Neural progenitor cell (in vitro differentiated cells): Measurements from ENCODE around the gene TRIM49D1. TPM values are rescaled to one million over a fixed set of nuclear protein-coding genes. Genes with fewer than 3 reads are reported as not detected.
"Not testable (repeated sequence)": the region's sequence is repeated elsewhere in the genome, so short reads cannot be mapped to it uniquely, and the experiment has no call there.

Experiments used
- DNase-seq: peaks from one replicate; pipeline ENCODE4 v3.0.0-alpha.2; 2016; ENCODE audit warnings: low spot score
- H2AFZ ChIP-seq: fragments of 200-600 bp; sonication (generic); replicated peaks from 2 replicates; pipeline ENCODE4 v1.6.1; 2016; ENCODE audit warnings: antibody characterized with exemption
- H3F3A ChIP-seq: fragments of 200-600 bp; sonication (generic); 2 replicates; pipeline ENCODE4 v1.6.1; 2016; ENCODE audit warnings: antibody characterized with exemption, low read depth
- H3K27ac ChIP-seq: fragments of 200-600 bp; sonication (generic); 2 replicates; pipeline ENCODE4 v1.5.1; 2016; ENCODE audit warnings: mild to moderate bottlenecking
- H3K27me3 ChIP-seq: fragments of 200-600 bp; sonication (generic); 2 replicates; pipeline ENCODE4 v1.6.1; 2016; ENCODE audit warnings: mild to moderate bottlenecking, moderate library complexity
- H3K36me3 ChIP-seq: fragments of 200-600 bp; sonication (generic); 2 replicates; pipeline ENCODE4 v1.5.1; 2016
- H3K4me1 ChIP-seq: fragments of 200-600 bp; sonication (generic); 2 replicates; pipeline ENCODE4 v1.6.1; 2016; ENCODE audit warnings: mixed run types
- H3K4me2 ChIP-seq: fragments of 200-600 bp; sonication (generic); 2 replicates; pipeline ENCODE4 v1.6.1; 2016
- H3K4me3 ChIP-seq: fragments of 200-600 bp; sonication (generic); 2 replicates; pipeline ENCODE4 v1.5.1; 2016
- H3K79me2 ChIP-seq: fragments of 200-600 bp; sonication (generic); 2 replicates; pipeline ENCODE4 v1.6.1; 2016; ENCODE audit warnings: low read depth
- H3K9ac ChIP-seq: fragments of 200-600 bp; sonication (generic); 2 replicates; pipeline ENCODE4 v1.6.1; 2016
- H3K9me3 ChIP-seq: fragments of 200-600 bp; sonication (generic); 2 replicates; pipeline ENCODE4 v1.5.1; 2016; ENCODE audit warnings: low read depth
- H4K20me1 ChIP-seq: fragments of 200-600 bp; sonication (generic); 2 replicates; pipeline ENCODE4 v1.6.1; 2016; ENCODE audit warnings: low read depth
- H3K27ac Mint-ChIP-seq: 3 replicates; pipeline ENCODE4 v1.8.0; 2021; ENCODE audit warnings: mixed read lengths
- H3K27me3 Mint-ChIP-seq: 2 replicates; pipeline ENCODE4 v1.8.0; 2022; ENCODE audit warnings: low read depth, mild to moderate bottlenecking, inconsistent platforms, moderate library complexity, mixed read lengths; ENCODE audit not compliant: insufficient read depth
- H3K36me3 Mint-ChIP-seq: 3 replicates; pipeline ENCODE4 v1.8.0; 2021; ENCODE audit warnings: mixed read lengths
- H3K4me1 Mint-ChIP-seq: 3 replicates; pipeline ENCODE4 v1.8.0; 2021; ENCODE audit warnings: mixed read lengths
- H3K4me3 Mint-ChIP-seq: 3 replicates; pipeline ENCODE4 v1.8.0; 2021; ENCODE audit warnings: mild to moderate bottlenecking, moderate library complexity, mixed read lengths
- H3K9me3 Mint-ChIP-seq: 3 replicates; pipeline ENCODE4 v1.8.0; 2020; ENCODE audit warnings: mixed read lengths
- small RNA-seq: library from RNA; depleted of rRNA; stranded (forward); fragments of <200 nt; gene quantifications from one replicate; pipeline ENCODE3, GENCODE V24; 2015
- total RNA-seq: library from RNA; depleted of rRNA; stranded (reverse); fragments of >200 nt; gene quantifications from 2 replicates; pipeline ENCODE4 v1.2.3, GENCODE V29; 2015; ENCODE audit warnings: low replicate concordance

The TRIM49D1 gene
- total RNA-seq, 1 donor from 2014 or later: not detected

- H3K27ac ChIP-seq, H3K4me3 Mint-ChIP-seq, H3K79me2 ChIP-seq, H3K9me3 Mint-ChIP-seq, H3K27me3 ChIP-seq, H3K9me3 ChIP-seq, H4K20me1 ChIP-seq, H3K27me3 Mint-ChIP-seq, H3K27ac Mint-ChIP-seq, H3K9ac ChIP-seq, H3K4me2 ChIP-seq, H3K36me3 Mint-ChIP-seq, H3K4me1 ChIP-seq, H3K4me1 Mint-ChIP-seq, H3K36me3 ChIP-seq, DNase-seq, H2AFZ ChIP-seq, H3K4me3 ChIP-seq, H3F3A ChIP-seq: not testable (repeated sequence)
Observed at GRCh38 chr11:89865223-89865622, 56.8 kb downstream of the TRIM49D1 start.

- not testable (repeated sequence) for H3K27ac Mint-ChIP-seq, H2AFZ ChIP-seq, H3K36me3 ChIP-seq, H3K9me3 Mint-ChIP-seq, H3K79me2 ChIP-seq, H3K4me2 ChIP-seq, DNase-seq, H3K9me3 ChIP-seq, H3K4me1 ChIP-seq, H3K4me3 Mint-ChIP-seq, H3F3A ChIP-seq, H3K27ac ChIP-seq, H3K4me1 Mint-ChIP-seq, H3K27me3 ChIP-seq, H3K4me3 ChIP-seq, H4K20me1 ChIP-seq, H3K36me3 Mint-ChIP-seq, H3K27me3 Mint-ChIP-seq, H3K9ac ChIP-seq
Observed at GRCh38 chr11:89863906-89864704, 57.9 kb downstream of the TRIM49D1 start.

Small RNAs within 50 kb of the gene (small RNA-seq; reads per million reads assigned to genes)
- gene AP004607.1: not detected

Other genes starting within 250 kb of the TRIM49D1 start
- not detected in 2 replicates for gene TRIM77, start 211.9 kb downstream of the TRIM49D1 start, total RNA-seq
- gene TRIM49, start 113.7 kb downstream of the TRIM49D1 start, total RNA-seq: not detected in 2 replicates
- not detected in 2 replicates for gene TRIM64B, start 43.8 kb downstream of the TRIM49D1 start, total RNA-seq
- gene TRIM49D2, start 1.8 kb upstream of the TRIM49D1 start, total RNA-seq: not detected in 2 replicates
- gene TRIM64, start 43.8 kb upstream of the TRIM49D1 start, total RNA-seq: not detected in 2 replicates
- not detected in 2 replicates for gene TRIM49C, start 108.9 kb upstream of the TRIM49D1 start, total RNA-seq
- not detected in 2 replicates for gene UBTFL1, start 163.7 kb upstream of the TRIM49D1 start, total RNA-seq
- gene NAALAD2, start 212.4 kb upstream of the TRIM49D1 start, total RNA-seq: 24.6 and 67.1 TPM in 2 replicates